GM12801 (cell line): ENCODE results near the gene PRSS33.

Experiments
- CTCF ChIP-seq: IDR thresholded peaks from one replicate; pipeline ENCODE4 v1.5.1; 2011; ENCODE audit warnings: control low read depth; ENCODE audit not compliant: insufficient read length; ENCODE audit errors: extremely low read depth

PRSS33 gene

DNA sequence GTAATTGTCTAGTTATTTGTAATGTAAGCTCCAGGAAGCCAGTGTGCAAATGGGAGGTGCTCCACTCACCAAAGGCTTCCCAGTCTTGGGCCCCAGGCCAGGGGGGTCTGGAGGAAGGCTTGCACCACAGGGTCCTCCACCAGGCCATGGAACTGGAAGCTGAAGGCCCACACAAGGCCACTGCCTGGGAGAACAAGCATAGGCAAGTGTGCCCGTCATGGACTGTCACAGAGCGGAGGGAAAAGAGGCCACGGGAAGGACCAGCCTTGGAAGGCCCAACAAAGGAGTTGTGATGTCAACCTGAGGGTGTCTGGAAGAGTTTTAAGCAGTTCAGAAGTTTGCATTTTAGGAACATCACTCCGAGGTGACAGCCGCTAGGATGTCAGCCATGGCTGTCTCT is 37.9 kb downstream of the PRSS33 start:
- TF ChIP-seq CTCF: no peak

GRCh38 chr16:2748757-2749455 is 38.5 kb downstream of the PRSS33 start:
- TF ChIP-seq CTCF: no peak

DNA sequence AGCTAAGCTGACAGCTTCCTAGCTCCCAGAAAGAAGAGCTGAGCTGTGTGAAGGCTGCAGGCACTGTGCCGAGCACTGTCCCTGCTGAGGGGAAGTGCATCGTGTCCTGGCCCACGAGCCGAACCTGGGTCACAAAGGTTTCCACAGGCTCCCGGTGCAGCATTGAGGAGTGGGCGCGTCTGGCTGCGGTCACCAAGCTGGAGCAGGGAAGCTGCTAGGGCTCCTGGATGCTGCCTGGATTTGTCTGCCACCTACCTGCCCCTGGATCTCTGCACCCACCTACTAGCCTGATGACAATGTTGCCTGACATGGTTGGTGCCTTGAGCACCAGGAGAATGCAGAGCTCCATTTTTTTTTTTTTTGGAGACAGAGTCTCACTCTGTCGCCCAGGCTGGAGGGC is 41.4 kb downstream of the PRSS33 start:
- TF ChIP-seq CTCF: no peak

- TF ChIP-seq CTCF: no peak
Observed at GRCh38 chr16:2745116-2745890, 42.1 kb downstream of the PRSS33 start.

DNA sequence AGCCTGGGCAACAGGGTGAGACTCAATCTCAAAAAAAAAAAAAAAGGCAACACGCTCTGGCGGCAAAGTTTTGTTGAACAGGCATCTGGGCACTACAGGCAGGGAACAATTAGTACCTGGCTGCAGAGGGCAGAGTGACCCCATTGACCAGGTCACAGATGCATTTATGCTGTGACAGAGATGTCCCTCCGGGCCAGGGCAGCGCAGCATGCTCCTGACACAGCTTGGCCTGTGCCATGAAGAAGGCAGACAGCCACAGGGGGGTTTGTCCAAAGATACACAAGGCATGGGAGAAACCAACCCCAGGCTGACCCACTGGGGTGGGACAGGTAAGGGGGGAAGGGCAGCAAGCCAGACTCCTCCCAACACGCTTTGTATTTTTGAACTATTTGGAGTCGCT is 42.6 kb downstream of the PRSS33 start:
- TF ChIP-seq CTCF: no peak

DNA sequence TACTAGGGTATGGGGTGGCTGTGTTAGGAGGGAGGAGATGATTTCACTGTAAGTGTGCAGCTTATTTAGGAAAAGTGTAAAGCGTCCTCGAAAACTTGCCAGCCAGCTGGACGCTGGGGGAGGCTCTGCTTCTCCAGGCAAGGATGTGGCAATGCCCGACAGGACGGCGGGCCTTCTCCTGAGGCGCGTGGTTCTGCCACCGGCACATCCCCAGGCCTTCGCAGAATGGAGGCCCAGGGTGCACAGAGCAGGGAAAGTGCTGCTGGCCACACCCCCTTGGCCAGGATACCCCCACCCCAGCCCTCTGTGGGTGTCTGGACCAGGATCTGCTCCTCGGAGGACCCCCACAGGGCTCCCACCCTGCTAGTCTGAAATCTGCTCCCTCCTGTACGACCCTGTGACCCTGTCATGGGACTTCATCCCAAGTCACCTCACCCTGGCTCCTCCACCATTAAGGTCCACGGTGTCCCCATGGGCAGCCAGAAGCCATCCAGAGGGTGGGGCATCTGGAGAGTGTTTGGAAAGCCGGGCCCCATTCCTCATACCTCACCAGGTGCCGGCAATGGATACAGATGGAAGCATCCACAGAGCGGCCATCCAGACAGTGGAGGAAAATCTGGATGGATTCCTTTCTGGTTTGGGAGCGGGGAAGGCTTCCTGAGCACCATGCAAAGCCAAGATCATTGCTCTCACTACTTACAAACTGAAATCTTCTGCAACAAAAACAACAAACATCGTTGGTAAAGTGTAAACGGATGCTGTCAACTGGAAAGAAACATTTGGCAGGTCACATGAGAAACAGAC is 44.2 kb downstream of the PRSS33 start:
- TF ChIP-seq CTCF: no peak

DNA sequence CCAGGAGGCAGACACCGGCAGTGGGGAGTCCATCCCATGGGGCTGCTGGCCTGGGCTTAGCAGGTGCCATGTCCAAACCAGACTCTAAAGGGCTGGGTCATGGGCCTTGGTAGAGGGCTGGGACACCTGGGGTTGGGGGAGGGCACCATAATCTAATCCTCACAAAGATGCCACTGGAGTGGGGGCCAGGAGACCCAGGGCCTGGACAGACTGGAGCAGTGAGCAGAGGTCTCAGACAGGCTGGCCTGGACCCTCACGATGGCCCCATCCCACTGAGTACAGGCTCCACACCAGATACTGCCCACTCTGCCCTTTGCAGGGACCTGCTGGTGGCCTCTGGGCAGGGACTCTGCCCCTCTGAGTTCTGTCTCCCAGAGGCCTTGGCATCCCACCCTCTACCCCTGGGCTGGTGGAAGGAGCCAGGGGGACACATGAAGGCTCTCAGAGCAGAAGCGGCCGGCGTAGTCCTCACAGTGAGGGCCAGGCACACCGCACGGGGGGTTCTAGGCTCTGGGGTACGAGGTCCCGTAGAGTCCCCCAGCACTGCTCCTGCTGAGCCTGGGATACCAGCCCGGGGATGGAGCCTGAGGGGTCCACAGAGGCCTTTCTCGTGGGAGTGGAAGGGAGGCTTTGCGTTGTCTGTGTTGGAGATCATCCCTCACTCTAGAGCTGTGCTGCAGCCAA is 44.9 kb downstream of the PRSS33 start:
- no peak for TF ChIP-seq CTCF
